ENCODE results near the gene HYAL2.

DNA sequence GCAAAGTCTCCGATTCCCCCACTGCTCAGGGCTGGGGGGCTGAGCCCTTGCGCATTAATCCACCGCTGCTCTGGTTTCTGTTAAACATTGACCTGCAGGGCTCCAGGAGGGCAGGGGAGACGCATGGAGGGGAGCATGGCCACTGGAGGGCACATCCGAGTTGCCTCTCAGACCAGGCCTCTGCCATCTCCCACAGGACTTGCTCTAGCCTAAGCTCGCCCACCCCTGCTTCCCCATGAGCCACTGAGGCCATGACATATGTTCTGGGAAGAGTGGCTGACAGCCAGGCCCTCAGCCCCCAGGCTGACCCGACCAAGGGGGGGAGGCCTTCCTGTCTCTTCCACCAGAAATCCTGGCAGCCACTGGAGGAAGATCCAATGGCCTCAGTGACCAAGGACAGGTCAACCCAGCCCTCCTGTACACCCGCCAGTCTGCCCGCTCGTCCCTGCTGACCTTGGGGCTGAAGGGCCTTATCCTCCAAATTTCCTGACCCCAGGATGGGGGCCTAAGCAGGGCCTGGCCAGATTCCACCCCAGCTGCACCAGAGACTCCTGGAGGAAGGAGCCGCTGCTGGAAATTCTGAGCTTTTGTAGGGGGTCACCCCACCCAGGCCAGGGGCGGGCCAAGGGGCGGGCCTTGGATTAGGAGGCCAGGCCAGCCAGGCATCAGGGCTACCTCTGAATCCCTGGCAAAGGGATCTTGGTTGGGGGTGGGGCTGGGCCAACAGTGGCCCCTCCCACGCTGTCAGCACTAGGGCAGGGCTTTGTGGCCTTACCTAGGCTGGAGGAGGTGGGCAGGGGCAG, 19.3 kb downstream of the HYAL2 start, which contains the start of gene HYAL1:
- no peak for TF ChIP-seq EZH2 (IDR thresholded peaks at IDR 0.05; ENCODE audit: borderline replicate concordance, low read depth, low read length)
- no peak for TF ChIP-seq SP2 (IDR thresholded peaks at IDR 0.05; ENCODE audit: extremely low read depth, low read depth, low read length, poor library complexity, severe bottlenecking)
